ENCODE measurements around the gene PPM1G.
"Not testable (repeated sequence)": the region's sequence is repeated elsewhere in the genome, so short reads cannot be mapped to it uniquely, and the experiment has no call there.

The PPM1G gene

DNA sequence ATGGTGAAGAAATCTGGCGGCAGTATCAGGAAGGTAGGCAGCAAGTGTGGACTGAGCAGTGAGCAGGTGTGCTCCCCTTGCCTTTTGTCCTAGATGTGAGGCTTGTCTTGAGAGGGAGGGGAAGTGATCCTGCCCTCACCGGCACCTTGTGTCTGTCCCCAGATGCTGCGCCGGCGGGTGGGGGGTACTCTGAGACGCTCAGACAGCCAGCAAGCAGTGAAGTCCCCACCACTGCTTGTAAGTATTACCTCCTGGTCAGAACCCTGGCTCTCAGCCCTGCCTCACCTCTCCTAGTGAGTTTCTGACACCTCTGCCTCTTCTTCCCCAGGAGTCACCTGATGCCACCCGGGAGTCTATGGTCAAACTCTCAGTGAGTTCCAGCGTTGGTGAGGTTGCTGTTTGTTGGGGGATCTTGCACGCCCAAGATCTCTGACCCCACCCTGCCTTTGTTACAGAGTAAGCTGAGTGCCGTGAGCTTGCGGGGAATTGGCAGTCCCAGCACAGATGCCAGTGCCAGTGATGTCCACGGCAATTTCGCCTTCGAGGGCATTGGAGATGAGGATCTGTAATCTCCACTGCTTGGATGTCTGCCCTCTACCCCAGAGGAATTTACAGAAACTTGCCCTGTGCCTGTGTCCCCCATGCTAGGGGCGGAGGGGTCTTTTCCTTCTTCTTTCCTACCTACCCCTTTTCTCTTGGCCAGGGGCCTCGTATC is 33.1 kb downstream of the PPM1G start:
- in situ Hi-C loops (cut with MboI; ENCODE audit: low sequenced_read_pairs) = no loop called here

GRCh38 chr2:27375513-27376099 is 33.8 kb downstream of the PPM1G start:
- in situ Hi-C loops (cut with MboI; ENCODE audit: low sequenced_read_pairs) = no loop called here

DNA sequence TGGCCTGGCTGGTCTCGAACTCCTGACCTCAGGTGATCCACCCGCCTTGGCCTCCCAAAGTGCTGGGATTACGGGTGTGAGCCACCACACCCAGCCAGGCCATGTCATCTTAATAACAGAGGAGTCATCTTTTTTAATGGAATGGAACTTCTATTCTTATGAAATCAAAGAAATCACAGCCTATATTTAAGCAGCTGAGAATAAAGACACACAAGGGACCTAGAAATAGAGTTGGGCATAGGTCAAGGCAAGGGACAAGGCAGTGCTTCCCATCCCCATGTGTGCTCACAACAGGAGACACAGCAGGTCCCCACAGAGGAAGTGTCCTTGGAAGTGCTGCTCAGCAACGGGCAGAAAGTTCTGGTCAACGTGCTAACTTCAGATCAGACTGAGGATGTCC is 35.8 kb downstream of the PPM1G start:
- in situ Hi-C loops (cut with MboI; ENCODE audit: low sequenced_read_pairs) = no loop called here

- in situ Hi-C loops (cut with MboI; ENCODE audit: low sequenced_read_pairs) = no loop called here
Measured at GRCh38 chr2:27372937-27373336, 36.5 kb downstream of the PPM1G start.

DNA sequence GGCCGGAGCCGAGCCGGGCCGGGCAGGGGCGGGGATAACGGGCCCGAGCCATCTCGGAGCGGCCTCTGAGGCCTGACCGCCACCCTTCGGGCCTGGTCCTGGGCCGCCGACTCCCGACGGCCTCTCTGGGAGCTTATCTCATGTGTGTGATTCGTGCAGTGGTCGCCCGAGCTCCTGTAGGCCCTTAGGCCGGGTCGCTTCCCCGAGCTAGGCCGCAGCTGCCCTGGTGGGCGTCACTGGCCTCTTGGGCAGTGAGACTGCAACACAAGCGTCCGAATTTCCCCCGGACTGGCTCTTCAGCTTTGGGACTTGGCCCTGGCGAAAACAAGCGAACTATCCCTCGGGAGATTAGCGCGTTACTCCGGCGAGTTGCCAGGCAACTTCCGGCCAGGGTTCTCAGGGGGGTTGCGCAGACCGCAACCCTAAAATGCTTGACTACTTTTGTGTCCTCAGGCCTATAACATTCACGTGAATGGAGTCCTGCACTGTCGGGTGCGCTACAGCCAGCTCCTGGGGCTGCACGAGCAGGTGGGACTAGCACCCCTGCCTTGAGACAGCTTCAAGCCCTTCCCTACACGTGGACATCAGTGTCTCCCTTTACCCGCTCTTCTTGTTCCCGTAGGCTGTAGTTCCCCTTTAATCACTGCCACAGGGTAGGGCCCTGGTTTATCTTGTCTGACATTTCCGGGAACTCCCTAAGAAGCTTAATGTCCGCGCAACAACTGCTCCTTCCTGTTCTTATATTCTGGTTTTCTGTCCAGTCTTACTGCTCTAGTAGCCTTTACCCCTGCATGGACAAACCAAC is 38.4 kb downstream of the PPM1G start:
- in situ Hi-C loops (cut with MboI; ENCODE audit: low sequenced_read_pairs) = no loop called here

DNA sequence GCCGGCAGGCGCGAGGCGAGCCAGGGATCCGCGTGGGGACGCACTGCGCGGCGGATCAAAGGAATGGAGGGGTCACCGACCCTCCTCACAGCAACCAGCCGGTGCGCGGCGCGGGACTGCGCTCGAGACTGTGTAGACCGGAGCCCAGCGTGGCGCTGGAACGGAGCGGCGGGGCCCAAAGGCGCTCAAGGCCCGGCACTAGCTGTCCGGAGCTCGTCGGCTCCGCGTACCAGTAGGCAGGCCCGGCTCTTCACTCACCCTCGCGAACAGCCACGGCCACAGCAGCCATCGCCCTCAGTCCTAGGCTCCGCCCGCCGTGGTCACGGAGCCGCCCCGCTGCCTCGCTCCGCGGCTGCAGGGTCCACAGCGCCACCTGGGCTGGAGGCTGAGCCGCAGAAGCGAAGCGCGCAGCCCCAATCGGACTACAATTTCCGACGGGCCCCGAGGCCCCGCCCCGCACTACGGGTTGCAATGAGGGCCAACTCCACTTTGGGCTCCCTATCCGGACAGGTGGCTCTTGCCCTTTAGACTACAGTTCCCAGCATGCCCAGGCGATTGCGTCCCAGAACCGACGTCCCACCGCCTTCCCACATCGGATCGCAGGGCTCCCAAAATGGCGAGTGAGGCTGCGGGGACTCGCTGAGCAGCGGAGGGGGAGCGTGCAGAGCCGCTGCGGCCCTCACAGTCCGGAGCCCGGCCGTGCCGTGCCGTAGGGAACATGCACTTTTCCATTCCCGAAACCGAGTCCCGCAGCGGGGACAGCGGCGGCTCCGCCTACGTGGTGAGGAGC is 39.2 kb downstream of the PPM1G start, which contains the start of the genes EIF2B4 and SNX17:
Gene EIF2B4, minus strand, starts transcription at position 313 of the 790 bp plus-strand sequence. Its CDS starts 24 bp downstream, at position 289.
Gene SNX17, plus strand, starts transcription at position 591 of the 790 bp plus-strand sequence. Its CDS starts 128 bp downstream, at position 719.
- in situ Hi-C loops (cut with MboI; ENCODE audit: low sequenced_read_pairs) = no loop called here

GRCh38 chr2:27369471-27370025 is 39.8 kb downstream of the PPM1G start:
- in situ Hi-C loops (cut with MboI; ENCODE audit: low sequenced_read_pairs) = no loop called here

DNA sequence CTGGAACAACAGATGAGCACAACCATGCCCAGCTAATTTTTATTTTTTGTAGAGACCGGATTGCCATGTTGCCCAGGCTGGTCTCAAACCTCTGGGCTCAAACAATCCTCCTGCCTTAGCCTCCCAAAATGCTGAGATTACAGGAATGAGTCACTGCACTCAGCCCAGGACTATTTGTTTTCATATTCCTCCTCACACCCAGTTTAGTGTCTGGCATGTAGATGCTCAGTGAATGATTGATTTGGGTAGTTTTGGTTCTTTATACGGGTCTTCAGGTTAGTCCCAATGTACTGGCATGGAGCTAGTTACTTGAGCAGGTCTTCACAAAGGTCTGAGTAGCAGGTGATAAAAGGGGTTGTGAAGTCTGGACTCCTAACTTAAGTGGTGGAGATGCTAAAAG is 45.5 kb downstream of the PPM1G start:
- in situ Hi-C loops (cut with MboI; ENCODE audit: low sequenced_read_pairs) = no loop called here

DNA sequence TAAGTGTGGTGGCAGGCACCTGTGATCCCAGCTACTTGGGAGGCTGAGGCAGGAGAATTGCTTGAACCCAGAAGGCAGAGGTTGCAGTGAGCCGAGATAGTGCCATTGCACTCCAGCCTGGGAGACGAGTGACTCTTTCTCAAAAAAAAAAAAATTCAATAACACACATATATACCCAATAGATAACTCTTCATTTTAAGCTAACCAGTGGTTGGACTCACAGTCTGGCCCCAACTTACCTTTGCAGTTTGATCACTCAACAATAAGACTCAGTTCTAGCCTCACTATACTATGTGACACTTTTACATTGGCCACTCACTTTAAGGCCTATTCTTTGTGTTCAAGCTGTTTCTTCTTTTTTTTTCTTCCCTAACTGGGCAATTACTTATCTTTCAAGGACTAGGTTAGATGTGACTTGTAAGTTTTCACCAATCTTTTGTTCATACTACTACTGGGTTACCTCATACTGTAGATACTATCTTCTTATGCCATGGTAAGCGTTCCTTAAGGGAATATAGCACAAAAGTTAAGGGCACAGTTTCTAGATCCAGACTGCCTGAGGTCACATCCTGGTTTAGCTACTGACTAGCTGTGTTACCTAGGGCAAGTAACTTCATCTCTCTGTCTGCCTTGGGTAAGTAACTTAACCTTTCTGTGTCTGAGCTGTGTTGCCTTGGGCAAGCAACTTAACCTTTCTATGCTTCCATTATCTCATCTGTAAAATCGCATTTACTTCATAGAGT is 46.5 kb downstream of the PPM1G start:
- in situ Hi-C loops (cut with MboI; ENCODE audit: low sequenced_read_pairs) = no loop called here

GRCh38 chr2:27356382-27357181 is 52.8 kb downstream of the PPM1G start, which contains the start of gene GTF3C2:
TSS of gene GTF3C2 (minus strand) at chr2:27356764. CDS start at chr2:27343554, 13,210 bp downstream.
- in situ Hi-C loops (cut with MboI; ENCODE audit: low sequenced_read_pairs) = no loop called here

DNA sequence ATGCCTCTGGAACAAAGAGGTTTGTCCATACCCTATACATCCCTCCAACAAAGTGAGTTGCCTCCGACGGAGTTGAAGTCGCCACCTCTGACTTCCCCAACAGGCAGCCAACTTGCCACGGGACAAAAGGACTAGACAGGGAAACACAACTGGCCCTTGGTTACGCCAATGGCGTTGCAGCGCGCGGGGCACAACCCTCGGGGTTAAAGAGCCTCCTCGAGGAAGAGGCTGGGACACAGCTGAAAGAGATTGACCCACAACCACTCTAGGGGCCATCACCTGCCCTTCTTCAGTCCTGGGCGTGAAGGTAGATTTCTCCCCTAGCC is 53.4 kb downstream of the PPM1G start:
- in situ Hi-C loops (cut with MboI; ENCODE audit: low sequenced_read_pairs) = no loop called here

GRCh38 chr2:27354597-27354927 is 54.8 kb downstream of the PPM1G start:
- in situ Hi-C loops (cut with MboI; ENCODE audit: low sequenced_read_pairs) = no loop called here

DNA sequence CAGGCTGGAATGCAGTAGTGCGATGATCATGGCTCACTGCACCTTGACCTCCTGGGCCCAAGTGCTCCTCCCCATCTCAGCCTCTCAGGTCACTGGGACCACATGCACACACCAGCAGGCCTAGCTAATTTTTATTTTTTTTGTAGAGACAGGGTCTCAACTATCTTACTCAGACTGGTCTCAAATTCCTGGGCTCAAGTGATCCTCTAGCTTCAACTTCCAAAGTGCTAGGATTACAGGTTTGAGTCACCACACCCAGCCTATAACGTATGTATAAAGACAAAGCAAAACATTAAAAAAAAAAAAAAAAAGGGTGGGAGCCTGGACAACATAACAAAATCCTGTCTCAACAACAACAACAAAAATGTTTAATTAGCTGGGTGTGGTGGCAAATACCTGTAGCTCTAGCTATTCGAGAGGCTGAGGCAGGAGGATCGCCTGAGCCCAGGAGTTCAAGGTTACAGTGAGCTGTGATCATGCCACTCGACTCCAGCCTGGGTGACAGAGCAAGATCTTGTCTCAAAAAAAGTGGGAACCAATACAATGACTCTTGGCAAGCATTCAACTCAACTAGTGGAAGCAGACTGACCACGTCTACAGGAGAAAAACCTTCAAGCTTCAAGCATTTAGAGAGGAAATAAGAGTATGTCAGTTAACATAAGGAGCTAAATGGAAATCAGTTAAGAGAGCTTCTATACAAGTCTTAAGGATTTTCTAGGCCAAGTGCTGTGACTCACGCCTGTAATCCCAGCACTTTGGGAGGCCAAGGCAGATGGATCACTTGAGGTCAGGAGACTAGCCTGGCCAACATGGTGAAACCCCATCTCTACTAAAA is 55.4 kb downstream of the PPM1G start:
- in situ Hi-C loops (cut with MboI; ENCODE audit: low sequenced_read_pairs) = no loop called here

- in situ Hi-C loops (cut with MboI; ENCODE audit: low sequenced_read_pairs) = not testable (repeated sequence)
Measured at GRCh38 chr2:27353386-27353761, 56.0 kb downstream of the PPM1G start.

DNA sequence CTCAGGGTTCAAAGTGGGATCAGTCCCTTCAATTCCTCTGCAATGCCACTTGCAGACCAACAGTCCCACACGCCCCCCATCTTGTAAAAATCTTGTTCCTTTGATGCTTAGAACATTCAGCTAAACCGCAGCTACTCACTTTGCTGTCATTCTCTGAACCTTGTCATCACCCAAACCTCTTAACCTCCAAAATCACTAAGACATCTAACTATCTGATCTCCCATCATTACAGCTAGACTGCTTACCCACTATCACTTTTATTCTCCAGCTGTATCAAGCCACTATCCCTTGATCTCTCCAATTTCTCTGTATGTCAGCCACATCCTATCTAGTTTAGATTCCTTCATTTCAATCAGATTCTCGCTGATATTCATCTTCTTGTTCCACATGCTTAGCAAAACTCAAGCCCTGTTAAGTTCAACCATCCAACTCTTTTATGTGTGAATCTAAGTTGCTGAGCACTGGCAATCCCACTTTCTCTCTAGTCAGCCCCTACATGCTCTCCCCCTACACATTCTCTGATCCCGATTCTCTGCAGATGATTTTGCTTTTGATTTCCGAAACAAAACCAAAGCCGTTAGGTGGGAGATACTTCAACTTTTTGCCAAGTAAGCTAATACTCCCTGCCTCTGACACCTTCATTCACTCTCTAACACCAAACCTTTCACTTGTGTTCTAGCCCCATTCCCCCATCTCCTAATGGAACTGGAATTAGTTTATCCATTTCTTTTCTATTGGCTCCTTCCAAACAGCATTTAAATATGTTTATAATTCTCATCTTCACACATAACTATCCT is 57.4 kb downstream of the PPM1G start:
- in situ Hi-C loops (cut with MboI; ENCODE audit: low sequenced_read_pairs) = no loop called here

GRCh38 chr2:27350106-27350693 is 59.2 kb downstream of the PPM1G start:
- in situ Hi-C loops (cut with MboI; ENCODE audit: low sequenced_read_pairs) = no loop called here

GRCh38 chr2:27347641-27348040 is 61.8 kb downstream of the PPM1G start:
- in situ Hi-C loops (cut with MboI; ENCODE audit: low sequenced_read_pairs) = no loop called here

Data from HL-60/S4 treated with phorbol 12-myristate 13-acetate at 8.2 ng/mL for 4 days and 3 days (cell line).